Brain microvascular endothelial cell (primary cell): Measurements from ENCODE around the gene ARHGEF7.

Source experiments
- DNase-seq: peaks from one replicate; pipeline ENCODE4 v3.0.0-alpha.2; 2020
- H3K27ac ChIP-seq: fragments of 250-450 bp; sonication (Bioruptor Pico); 2 replicates; pipeline ENCODE4 v1.5.1; 2020; ENCODE audit warnings: mild to moderate bottlenecking, moderate library complexity
- H3K27me3 ChIP-seq: fragments of 250-450 bp; sonication (Bioruptor Pico); replicated peaks from 2 replicates; pipeline ENCODE4 v1.5.1; 2020; ENCODE audit warnings: mild to moderate bottlenecking
- H3K36me3 ChIP-seq: fragments of 250-450 bp; sonication (Bioruptor Pico); replicated peaks from 2 replicates; pipeline ENCODE4 v1.5.1; 2020; ENCODE audit warnings: mild to moderate bottlenecking
- H3K4me3 ChIP-seq: 2 replicates; pipeline ENCODE4 v1.5.1; 2011; ENCODE audit warnings: low read depth, mild to moderate bottlenecking, control low read depth, low read length, moderate library complexity
- in situ Hi-C: cut with HindIII; loops from 2 replicates; pipeline ENCODE4 v1.10.0; 2017; ENCODE audit warnings: low sequenced_read_pairs, low pct_ligation_motif_present
- TF ChIP-seq, protein P1 (sequence below): IDR thresholded peaks from 2 replicates; pipeline ENCODE4 v1.5.1; 2011; ENCODE audit warnings: low read depth, mild to moderate bottlenecking, moderate library complexity, low read length, control low read depth, inconsistent platforms; ENCODE audit errors: missing control alignments

ARHGEF7 gene

DNA sequence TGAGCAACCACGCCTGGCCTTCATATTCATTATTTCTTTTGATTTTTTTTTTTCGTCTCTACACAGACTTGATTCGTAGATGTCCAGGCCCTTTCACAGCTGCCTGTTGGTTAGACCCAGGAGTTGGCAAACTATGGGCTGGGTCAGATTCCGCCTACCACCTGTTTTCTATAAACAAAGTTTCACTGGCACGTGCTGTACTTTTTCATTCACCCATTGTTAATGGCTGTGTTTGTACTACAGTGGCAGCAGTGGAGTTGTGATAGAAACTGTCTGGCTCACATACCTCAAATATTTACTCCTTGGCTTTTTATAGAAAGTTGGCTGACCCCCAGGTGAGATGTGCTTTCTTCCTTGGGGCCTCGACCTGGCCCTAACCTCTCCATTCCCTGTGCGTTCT is 132.4 kb downstream of the ARHGEF7 start:
- TF ChIP-seq, protein P1, sequence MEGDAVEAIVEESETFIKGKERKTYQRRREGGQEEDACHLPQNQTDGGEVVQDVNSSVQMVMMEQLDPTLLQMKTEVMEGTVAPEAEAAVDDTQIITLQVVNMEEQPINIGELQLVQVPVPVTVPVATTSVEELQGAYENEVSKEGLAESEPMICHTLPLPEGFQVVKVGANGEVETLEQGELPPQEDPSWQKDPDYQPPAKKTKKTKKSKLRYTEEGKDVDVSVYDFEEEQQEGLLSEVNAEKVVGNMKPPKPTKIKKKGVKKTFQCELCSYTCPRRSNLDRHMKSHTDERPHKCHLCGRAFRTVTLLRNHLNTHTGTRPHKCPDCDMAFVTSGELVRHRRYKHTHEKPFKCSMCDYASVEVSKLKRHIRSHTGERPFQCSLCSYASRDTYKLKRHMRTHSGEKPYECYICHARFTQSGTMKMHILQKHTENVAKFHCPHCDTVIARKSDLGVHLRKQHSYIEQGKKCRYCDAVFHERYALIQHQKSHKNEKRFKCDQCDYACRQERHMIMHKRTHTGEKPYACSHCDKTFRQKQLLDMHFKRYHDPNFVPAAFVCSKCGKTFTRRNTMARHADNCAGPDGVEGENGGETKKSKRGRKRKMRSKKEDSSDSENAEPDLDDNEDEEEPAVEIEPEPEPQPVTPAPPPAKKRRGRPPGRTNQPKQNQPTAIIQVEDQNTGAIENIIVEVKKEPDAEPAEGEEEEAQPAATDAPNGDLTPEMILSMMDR, result no peak
- Histone ChIP-seq H3K4me3 (no peak overlapping the region), H3K27ac (no peak overlapping the region), H3K27me3 (no peaks in the 10 kb centered on the region), H3K36me3 (peaks cover 39% of the 10 kb centered on the region)
- no peak for DNase-seq
- in situ Hi-C loops, result no loop called here

DNA sequence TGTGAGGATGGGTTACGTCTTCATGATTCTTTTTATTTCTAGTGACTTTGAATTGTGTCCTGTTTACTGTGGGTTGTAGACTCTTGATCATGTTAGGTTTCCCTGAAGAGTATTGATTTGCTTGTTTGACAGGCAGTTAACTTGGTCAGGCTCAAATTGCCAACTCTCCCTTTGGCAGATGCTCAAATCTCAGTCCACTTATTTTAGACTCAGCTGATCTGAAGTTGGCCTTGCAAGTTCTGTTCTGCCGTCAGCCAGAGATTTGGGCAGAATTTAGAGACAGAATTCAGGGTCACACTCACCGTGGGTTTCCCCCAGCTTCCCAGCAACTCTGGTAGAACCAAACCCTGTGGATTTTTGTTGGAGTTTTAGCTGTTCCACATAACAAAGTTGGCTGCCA is 133.7 kb downstream of the ARHGEF7 start:
- Histone ChIP-seq H3K4me3 (no peak overlapping the region), H3K36me3 (peaks cover 37% of the 10 kb centered on the region), H3K27me3 (no peaks in the 10 kb centered on the region), H3K27ac (no peak overlapping the region)
- in situ Hi-C loops, result no loop called here
- no peak for DNase-seq
- TF ChIP-seq, protein P1, result no peak

DNA sequence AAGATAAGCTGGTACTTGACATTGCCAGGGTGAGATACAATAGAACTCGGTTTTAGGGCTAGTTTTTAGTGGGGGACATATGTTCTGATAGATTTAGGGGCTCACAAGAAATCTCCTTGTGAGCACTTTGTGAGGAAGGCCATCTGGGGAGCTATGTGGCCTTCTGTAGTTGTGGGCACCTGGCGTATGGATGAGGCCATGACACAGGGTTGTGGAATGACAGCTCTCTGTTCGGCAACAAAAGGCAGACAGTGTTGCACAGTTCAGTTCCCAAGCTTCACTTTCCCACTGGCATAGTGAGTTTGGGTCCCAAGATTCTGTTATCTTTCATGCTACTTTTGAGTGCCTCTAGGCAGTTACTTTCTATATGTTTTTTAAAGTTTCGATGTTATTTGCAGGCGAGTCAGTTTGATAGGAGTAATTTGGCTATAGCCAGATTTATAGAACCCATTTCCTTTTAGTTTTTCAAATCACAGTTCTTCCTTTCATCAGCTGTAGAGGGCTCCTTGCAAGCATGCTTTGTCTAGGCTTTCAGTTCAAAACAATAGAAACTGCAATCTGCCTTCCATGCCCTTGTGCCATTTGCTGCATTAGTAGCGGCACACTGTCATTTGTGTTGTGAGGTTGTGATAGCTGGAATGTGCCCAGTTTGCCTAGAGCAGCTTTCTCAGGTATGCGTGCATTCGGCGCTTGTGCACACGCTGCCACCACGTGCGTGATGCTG is 134.7 kb downstream of the ARHGEF7 start:
- Histone ChIP-seq H3K27ac (peak overlapping the region; percentile 10), H3K36me3 (peaks cover 29% of the 10 kb centered on the region), H3K4me3 (no peak overlapping the region), H3K27me3 (no peaks in the 10 kb centered on the region)
- in situ Hi-C loops, result no loop called here
- DNase-seq, result peak; percentile 38
- TF ChIP-seq, protein P1, result no peak

DNA sequence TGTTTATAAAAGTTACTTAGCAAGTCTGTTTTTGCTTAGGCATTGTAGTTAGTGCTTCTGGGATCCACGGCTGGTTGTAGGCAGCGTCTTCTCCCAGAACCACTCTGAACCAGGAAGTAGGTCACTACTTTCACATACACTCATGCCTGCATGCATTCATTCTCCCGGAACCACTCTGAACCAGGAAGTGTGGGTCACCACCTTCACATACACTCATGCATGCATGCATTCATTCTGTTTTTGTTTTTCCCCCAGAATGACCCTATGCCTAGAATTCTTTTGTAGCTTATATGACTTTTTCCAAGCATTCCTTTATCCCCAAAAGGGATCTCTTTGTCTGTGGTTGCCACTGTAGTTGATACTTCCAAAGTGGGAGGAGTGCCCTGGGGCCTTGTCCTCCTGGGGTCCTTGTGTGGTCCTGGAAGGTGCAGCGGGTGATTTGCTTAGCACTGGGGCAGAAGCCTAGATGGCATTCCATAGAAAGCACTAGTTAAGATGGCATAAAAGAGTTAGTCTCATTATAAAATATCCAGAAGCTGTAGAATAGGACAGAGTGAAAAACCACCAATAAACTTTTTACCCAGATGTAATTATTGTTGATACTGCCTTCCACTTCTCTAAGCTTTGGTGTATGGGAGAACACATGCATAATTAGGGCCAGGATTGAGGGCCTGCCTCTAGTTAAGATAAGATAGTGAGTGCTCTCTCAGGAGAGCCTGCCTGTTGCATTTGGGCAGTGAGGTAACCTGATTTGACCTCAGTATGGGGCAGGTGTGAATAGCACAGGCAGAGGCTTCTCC is 136.7 kb downstream of the ARHGEF7 start:
- H3K36me3 ChIP-seq, result peaks cover 25% of the 10 kb centered on the region
- DNase-seq, result peak; percentile 56
- in situ Hi-C loops, result no loop called here
- no peaks in the 10 kb centered on the region for H3K27me3 ChIP-seq
- TF ChIP-seq, protein P1, result no peak
- peak overlapping the region; percentile 75 for H3K27ac ChIP-seq
- no peak overlapping the region for H3K4me3 ChIP-seq

DNA sequence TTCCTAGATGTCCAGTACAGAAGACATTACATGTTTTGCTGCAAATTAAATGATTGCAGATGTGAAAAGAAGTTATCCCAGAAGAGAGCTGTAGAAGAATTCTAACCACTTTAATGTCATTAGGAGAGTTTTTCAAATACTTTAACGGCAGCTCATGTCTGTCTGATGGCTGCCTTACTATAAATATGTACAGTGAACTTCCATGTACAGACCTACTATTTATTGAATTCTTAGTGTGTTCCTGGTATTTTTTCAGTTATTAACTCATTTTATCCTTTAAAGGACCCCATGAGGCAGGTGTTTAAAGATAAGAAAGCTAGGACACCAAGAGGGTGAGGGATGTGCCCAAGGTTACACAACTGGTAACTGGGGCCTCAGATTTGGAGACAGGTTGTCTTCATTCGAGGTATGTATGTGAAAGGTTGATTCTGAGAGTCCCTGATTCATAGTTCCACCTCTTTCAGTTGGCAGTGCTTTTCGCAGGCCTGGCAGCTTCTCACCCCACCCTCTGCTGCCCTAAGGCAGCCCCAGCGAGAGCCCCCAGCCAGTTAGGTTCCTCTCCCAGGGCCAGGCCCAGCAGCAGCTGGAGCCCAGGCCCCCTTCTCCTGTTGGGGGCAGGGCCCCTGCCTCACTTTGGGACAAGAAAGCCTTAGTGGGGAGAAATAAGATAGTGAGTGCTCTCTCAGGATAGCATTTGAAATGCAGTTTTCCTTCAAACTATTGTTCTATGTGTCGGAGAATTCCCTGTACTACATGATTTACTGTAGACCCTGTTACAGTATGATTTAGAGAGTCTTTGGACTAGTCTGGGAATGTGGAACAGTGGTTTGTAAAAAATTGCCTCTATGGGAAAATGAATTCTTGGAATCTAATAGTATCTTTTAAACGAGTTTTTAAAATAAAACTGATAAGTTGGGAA is 137.6 kb downstream of the ARHGEF7 start:
- H3K27me3 ChIP-seq, result no peaks in the 10 kb centered on the region
- H3K27ac ChIP-seq, result peak overlapping the region; percentile 75
- TF ChIP-seq, protein P1, result no peak
- no peak overlapping the region for H3K4me3 ChIP-seq
- no peak for DNase-seq
- in situ Hi-C loops, result no loop called here
- peaks cover 23% of the 10 kb centered on the region for H3K36me3 ChIP-seq
